Activated T-helper 2 cell treated with anti-CD3 and anti-CD28 coated beads, Interferon-gamma antibody, Interleukin-2, Interleukin-4, amounts not matched to agents 10 μg/mL and 5 μg/mL and 100 μg/mL, durations not matched to agents 14 hours and 24 hours and 36 hours (primary cell): ENCODE results near the gene USP48. TPM values are rescaled to one million over a fixed set of nuclear protein-coding genes. Genes with fewer than 3 reads are reported as not detected.
A peak's percentile ranks its signal among the peaks of the same experiment; 100 is the strongest.
"Not testable (repeated sequence)": the region's sequence is repeated elsewhere in the genome, so short reads cannot be mapped to it uniquely, and the experiment has no call there.

ENCODE experiments used
- DNase-seq: peaks from one replicate; pipeline ENCODE4 v3.0.0; 2021; ENCODE audit warnings: low spot score
- H3K27ac Mint-ChIP-seq: one replicate; pipeline ENCODE4 v1.8.0; 2021; ENCODE audit warnings: mixed read lengths
- H3K27me3 Mint-ChIP-seq: one replicate; pipeline ENCODE4 v1.8.0; 2021; ENCODE audit warnings: low read depth, mixed read lengths
- H3K36me3 Mint-ChIP-seq: one replicate; pipeline ENCODE4 v1.8.0; 2021; ENCODE audit warnings: low read depth, mixed read lengths
- H3K4me1 Mint-ChIP-seq: one replicate; pipeline ENCODE4 v1.8.0; 2021; ENCODE audit warnings: low read depth, mixed read lengths
- H3K4me3 Mint-ChIP-seq: one replicate; pipeline ENCODE4 v1.8.0; 2021; ENCODE audit warnings: low read depth, mild to moderate bottlenecking, moderate library complexity, mixed read lengths
- H3K9me3 Mint-ChIP-seq: one replicate; pipeline ENCODE4 v1.8.0; 2021; ENCODE audit warnings: mixed read lengths
- intact Hi-C: fragments of 100-400 bp; cut with micrococcal nuclease; formaldehyde crosslinking; loops from one replicate; pipeline ENCODE4 v1.15.1; 2023
- total RNA-seq: library from RNA; stranded (reverse); gene quantifications from 2 replicates; pipeline ENCODE4 v1.2.3, GENCODE V29; 2022

Gene USP48
- total RNA-seq, 1 donor from 2014 or later: 101 TPM

DNA sequence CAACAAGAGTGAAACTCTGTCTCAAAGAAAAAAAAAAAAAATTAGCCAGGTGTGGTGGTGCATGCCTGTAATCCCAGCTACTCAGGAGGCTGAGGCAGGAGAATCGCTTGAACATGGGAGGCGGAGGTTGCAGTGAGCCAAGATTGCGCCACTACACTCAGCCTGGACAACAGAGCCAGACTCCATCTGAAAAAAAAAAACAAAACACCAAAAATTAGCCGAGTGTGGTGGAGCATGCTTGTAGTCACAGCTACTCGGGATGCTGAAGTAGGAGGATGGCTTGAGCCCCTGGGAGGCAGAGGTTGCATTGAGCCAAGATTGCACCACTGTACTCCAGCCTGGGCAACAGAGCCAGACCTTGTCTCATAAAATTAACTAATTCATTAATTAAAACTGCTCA is 6.0 kb downstream of the USP48 start:
- H3K4me3 Mint-ChIP-seq, H3K9me3 Mint-ChIP-seq, H3K27me3 Mint-ChIP-seq, intact Hi-C loops, DNase-seq, H3K27ac Mint-ChIP-seq: not testable (repeated sequence)
- Mint-ChIP-seq H3K4me1 (peaks cover 38% of the 10 kb centered on the region), H3K36me3 (peaks cover 43% of the 10 kb centered on the region)

- Mint-ChIP-seq H3K9me3 (no peaks in the 10 kb centered on the region), H3K4me3 (no peak overlapping the region), H3K27ac (peak overlapping the region; percentile 63), H3K27me3 (no peaks in the 10 kb centered on the region), H3K36me3 (peaks cover 43% of the 10 kb centered on the region), H3K4me1 (peaks cover 38% of the 10 kb centered on the region)
- intact Hi-C loops: no loop called here
- no peak for DNase-seq
Observed at GRCh38 chr1:21775985-21776562, 6.9 kb downstream of the USP48 start.

GRCh38 chr1:21775550-21775914 is 7.4 kb downstream of the USP48 start:
- no peaks in the 10 kb centered on the region for H3K9me3 Mint-ChIP-seq
- peaks cover 38% of the 10 kb centered on the region for H3K4me1 Mint-ChIP-seq
- peaks cover 42% of the 10 kb centered on the region for H3K36me3 Mint-ChIP-seq
- no peak overlapping the region for H3K4me3 Mint-ChIP-seq
- no peaks in the 10 kb centered on the region for H3K27me3 Mint-ChIP-seq
- intact Hi-C loops: no loop called here
- H3K27ac Mint-ChIP-seq: peak overlapping the region; percentile 63
- no peak for DNase-seq

DNA sequence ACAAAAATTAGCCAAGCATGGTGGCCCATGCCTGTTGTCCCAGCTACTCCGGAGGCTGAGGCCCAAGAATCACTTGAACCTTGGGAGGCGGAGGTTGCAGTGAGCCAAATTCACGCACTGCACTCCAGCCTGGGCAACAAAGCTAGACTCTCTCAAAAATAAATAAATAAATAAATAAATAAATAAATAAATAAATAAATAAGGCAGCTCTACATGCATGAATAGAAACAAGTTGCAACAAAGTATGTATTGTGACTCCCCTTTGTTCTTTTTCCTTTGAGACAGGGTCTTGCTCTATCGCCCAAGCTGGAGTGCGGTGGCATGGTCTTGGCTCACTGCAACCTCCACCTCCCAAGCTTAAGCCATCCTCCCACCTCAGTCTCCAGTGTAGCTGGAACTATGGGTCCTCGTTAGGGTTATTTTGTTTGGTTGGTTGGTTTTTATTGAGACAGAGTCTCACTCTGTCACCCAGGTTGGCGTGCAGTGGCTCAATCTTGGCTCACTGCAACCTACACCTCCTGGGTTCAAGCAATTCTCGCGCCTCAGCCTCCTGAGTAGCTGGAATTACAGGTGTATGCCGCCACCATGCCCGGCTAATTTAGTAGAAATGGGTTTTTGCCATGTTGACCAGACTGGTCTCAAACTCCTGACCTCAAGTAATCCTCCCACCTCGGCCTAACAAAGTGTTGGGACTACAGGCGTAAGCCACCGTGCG is 8.0 kb downstream of the USP48 start:
- peaks cover 37% of the 10 kb centered on the region for H3K4me1 Mint-ChIP-seq
- no peak overlapping the region for H3K27ac Mint-ChIP-seq
- intact Hi-C loops: no loop called here

DNA sequence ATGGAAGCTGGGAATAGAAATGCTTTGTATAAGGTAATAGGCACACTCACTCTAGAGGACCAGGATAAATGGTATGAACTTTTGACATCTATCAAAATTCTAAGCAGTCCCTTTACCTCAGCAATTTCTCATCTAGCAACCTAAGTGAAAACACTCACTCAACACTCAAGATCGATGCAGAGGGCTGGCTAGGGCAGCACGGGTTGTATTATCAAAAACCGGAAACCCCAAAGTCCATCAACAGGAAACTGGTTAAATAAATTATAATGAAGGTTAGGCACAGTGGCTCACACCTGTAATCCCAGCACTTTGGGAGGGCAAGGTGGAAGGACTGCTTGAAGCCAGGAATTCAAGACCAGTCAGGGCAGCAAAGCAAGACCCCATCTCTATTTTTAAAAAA is 9.4 kb downstream of the USP48 start:
- Mint-ChIP-seq H3K27me3 (no peaks in the 10 kb centered on the region), H3K27ac (peak overlapping the region; percentile 52), H3K4me1 (peaks cover 41% of the 10 kb centered on the region), H3K36me3 (peaks cover 43% of the 10 kb centered on the region), H3K4me3 (peak overlapping the region; percentile 13), H3K9me3 (no peaks in the 10 kb centered on the region)
- DNase-seq: no peak
- intact Hi-C loops: no loop called here

More for the DNA sequence above, 8.0 kb downstream of the USP48 start:
- Mint-ChIP-seq H3K27me3 (no peaks in the 10 kb centered on the region), H3K4me3 (no peak overlapping the region), H3K9me3 (no peaks in the 10 kb centered on the region), H3K36me3 (peaks cover 41% of the 10 kb centered on the region)
- no peak for DNase-seq

GRCh38 chr1:21771672-21772071 is 11.3 kb downstream of the USP48 start:
- H3K9me3 Mint-ChIP-seq, intact Hi-C loops, H3K4me3 Mint-ChIP-seq, H3K27me3 Mint-ChIP-seq, H3K27ac Mint-ChIP-seq, DNase-seq: not testable (repeated sequence)
- Mint-ChIP-seq H3K36me3 (peaks cover 36% of the 10 kb centered on the region), H3K4me1 (peaks cover 37% of the 10 kb centered on the region)

- H3K4me3 Mint-ChIP-seq, H3K27ac Mint-ChIP-seq, intact Hi-C loops, H3K27me3 Mint-ChIP-seq, DNase-seq, H3K9me3 Mint-ChIP-seq: not testable (repeated sequence)
- H3K4me1 Mint-ChIP-seq: peaks cover 40% of the 10 kb centered on the region
- H3K36me3 Mint-ChIP-seq: peaks cover 31% of the 10 kb centered on the region
Observed at GRCh38 chr1:21770602-21771001, 12.3 kb downstream of the USP48 start.

DNA sequence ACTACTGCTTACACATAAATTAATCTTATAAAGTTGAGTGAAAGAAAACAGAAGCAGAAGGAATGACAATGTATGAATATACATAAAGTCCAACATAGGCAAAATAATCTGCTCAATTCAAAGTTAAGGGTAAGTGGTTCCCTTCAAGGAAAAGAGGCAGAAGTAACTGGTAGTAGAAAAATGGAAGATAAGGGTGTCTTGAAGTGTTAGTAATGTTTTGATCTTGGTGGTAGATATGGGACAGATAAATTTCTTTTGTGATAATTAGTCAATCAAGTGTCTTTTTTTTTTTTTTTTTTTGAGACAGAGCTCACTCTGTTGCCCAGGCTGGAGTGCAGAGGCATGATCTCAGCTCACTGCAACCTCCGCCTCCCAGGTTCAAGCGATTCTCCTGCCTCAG is 12.7 kb downstream of the USP48 start:
- DNase-seq: no peak
- Mint-ChIP-seq H3K27me3 (no peaks in the 10 kb centered on the region), H3K4me1 (peaks cover 38% of the 10 kb centered on the region), H3K27ac (peak overlapping the region; percentile 80), H3K36me3 (peaks cover 30% of the 10 kb centered on the region), H3K4me3 (peak overlapping the region; percentile 34), H3K9me3 (no peaks in the 10 kb centered on the region)
- intact Hi-C loops: no loop called here

- intact Hi-C loops: loop anchor here (10.0 kb wide), 1 partner anchor 62 kb away; no protein-coding TSS in a partner anchor
- H3K4me3 Mint-ChIP-seq, H3K27me3 Mint-ChIP-seq, DNase-seq, H3K9me3 Mint-ChIP-seq: not testable (repeated sequence)
- H3K4me1 Mint-ChIP-seq: peaks cover 44% of the 10 kb centered on the region
- peaks cover 32% of the 10 kb centered on the region for H3K36me3 Mint-ChIP-seq
- H3K27ac Mint-ChIP-seq: peak overlapping the region; percentile 33
Observed at GRCh38 chr1:21767106-21767505, 15.8 kb downstream of the USP48 start.

DNA sequence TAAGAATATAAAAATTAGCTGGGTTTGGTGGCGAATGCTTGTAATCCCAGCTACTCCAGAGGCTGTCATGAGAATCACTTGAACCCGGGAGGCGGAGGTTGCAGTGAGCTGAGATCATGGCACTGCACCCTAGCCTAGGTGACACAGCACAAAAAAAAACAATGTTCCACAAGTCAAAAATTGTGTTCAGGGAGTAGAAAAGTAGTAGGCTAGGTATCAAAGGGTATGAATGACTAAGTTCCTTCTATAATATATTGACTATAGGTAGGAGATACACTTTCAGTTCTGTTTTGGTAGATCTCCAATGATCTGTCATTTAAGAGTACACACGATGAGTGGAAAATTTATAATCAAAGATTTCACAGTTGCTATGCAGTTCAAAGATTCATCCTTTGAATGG is 16.7 kb downstream of the USP48 start:
- no peak overlapping the region for H3K4me3 Mint-ChIP-seq
- H3K9me3 Mint-ChIP-seq: no peaks in the 10 kb centered on the region
- peaks cover 30% of the 10 kb centered on the region for H3K36me3 Mint-ChIP-seq
- H3K27ac Mint-ChIP-seq: peak overlapping the region; percentile 64
- DNase-seq: no peak
- no peaks in the 10 kb centered on the region for H3K27me3 Mint-ChIP-seq
- intact Hi-C loops: loop anchor here (10.0 kb wide), 1 partner anchor 61 kb away; no protein-coding TSS in a partner anchor
- peaks cover 45% of the 10 kb centered on the region for H3K4me1 Mint-ChIP-seq

DNA sequence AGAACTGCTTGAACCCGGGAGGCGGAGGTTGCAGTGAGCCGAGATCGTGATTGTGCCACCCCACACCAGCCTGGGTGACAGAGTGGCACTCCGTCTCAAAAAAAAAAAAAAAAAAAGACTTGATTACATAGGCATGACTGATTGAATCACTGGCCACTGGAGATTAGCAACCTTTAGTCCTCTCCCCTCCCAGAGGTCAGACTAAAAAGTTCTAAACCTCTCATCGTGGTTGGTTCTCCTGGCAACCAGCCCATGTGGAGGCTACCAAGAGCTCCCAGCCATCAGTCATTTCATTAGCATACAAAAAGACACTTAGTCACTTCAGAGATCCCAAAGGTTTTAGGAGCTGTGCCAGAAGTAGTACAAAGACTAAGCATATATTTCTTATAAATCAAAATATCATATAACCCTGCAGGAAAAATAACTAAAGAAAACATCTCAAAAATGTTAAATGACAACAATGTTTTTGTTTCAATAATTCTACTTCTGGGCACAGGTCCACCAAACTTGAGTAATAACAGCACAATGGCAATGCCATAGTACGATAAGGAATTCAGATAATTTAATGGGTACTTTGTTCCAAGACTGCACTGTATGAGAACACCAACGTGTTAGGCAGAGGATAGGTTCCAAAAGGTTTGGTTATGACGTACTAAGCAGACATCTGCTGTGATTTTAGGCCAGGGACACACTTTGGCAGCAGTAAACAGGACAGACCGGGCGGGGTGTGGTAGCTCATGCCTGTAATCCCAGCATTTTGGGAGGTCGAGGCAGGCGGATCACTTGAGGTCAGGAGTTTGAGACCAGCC is 18.1 kb downstream of the USP48 start:
- no peaks in the 10 kb centered on the region for H3K27me3 Mint-ChIP-seq
- H3K36me3 Mint-ChIP-seq: peaks cover 24% of the 10 kb centered on the region
- no peak overlapping the region for H3K27ac Mint-ChIP-seq
- DNase-seq: no peak
- H3K9me3 Mint-ChIP-seq: no peaks in the 10 kb centered on the region
- peaks cover 44% of the 10 kb centered on the region for H3K4me1 Mint-ChIP-seq
- intact Hi-C loops: loop anchor here (10.0 kb wide), 1 partner anchor 60 kb away; no protein-coding TSS in a partner anchor
- H3K4me3 Mint-ChIP-seq: no peak overlapping the region

DNA sequence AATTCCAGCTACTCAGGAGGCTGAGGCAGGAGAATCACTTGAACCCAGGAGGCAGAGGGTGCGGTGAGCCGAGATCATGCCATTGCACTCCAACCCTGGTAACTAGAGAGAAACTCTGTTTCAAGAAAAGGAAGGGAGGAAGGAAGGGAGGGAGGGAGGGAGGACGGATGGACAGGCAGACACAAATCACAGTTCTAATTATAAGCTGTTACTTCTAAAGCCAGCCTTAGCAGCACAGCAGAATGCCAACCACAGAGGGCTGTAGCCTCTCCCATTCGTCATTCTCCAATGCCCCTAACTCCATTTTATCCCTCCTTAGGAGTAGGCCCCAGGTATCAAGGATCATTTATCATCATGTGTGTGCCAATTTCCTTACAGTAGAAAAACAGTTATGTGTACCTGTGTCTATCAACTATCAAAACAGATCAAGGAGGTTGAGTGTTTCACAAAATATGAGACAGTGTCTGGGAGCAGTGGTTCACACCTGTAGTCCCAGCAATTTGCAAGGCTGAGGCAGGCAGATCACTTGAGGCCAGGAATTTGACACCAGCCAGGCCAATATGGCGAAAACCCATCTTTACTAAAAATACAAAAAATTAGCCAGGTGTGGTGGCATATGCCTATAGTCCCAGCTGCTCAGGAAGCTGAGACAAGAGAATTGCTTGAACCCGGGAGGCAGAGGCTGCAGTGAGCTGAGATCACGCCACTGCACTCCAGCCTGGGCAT is 19.1 kb downstream of the USP48 start:
- Mint-ChIP-seq H3K27ac (no peak overlapping the region), H3K36me3 (peaks cover 19% of the 10 kb centered on the region), H3K27me3 (no peaks in the 10 kb centered on the region), H3K4me3 (no peak overlapping the region), H3K4me1 (peaks cover 43% of the 10 kb centered on the region), H3K9me3 (no peaks in the 10 kb centered on the region)
- intact Hi-C loops: loop anchor here (10.0 kb wide), 1 partner anchor 59 kb away; no protein-coding TSS in a partner anchor
- no peak for DNase-seq
